HFFc6 (cell line): ENCODE data around the gene LAMC3. TPM values are rescaled to one million over a fixed set of nuclear protein-coding genes. Genes with fewer than 3 reads are reported as not detected.

ENCODE experiments used
- DNase-seq: peaks from one replicate; pipeline ENCODE4 v3.0.0-alpha.2; 2018
- H3K27ac Mint-ChIP-seq: 2 replicates; pipeline ENCODE4 v1.8.0; 2020; ENCODE audit warnings: mild to moderate bottlenecking, mixed read lengths
- H3K27me3 Mint-ChIP-seq: 2 replicates; pipeline ENCODE4 v1.8.0; 2021; ENCODE audit warnings: mild to moderate bottlenecking, moderate library complexity, mixed read lengths; ENCODE audit not compliant: insufficient read depth
- H3K36me3 Mint-ChIP-seq: 2 replicates; pipeline ENCODE4 v1.8.0; 2021; ENCODE audit warnings: low read depth, mixed read lengths
- H3K4me1 Mint-ChIP-seq: 2 replicates; pipeline ENCODE4 v1.8.0; 2020; ENCODE audit warnings: low read depth, mixed read lengths
- H3K4me3 Mint-ChIP-seq: 2 replicates; pipeline ENCODE4 v1.8.0; 2020; ENCODE audit warnings: mild to moderate bottlenecking, moderate library complexity, mixed read lengths
- H3K9me3 Mint-ChIP-seq: 2 replicates; pipeline ENCODE4 v1.8.0; 2020; ENCODE audit warnings: mild to moderate bottlenecking, mixed read lengths
- CTCF ChIP-seq: fragments of 200-600 bp; sonication (generic); IDR thresholded peaks from 2 replicates; pipeline ENCODE4 v1.5.0; 2021; ENCODE audit warnings: antibody characterized with exemption, mild to moderate bottlenecking
- total RNA-seq, 6 experiments: library from RNA; stranded (reverse); fragmentation: NEBNext Ultra II Directional; extraction: Animal tissue kit (Norgen Biotek cat#: 25700); gene quantifications; 2 replicates in 1 of 6; 3 replicates in 5 of 6; pipeline ENCODE4 v1.2.3, GENCODE V29; 2021

The LAMC3 gene
- total RNA-seq, 6 experiments from 2014 or later = not detected

GRCh38 chr9:130989891-130990290, 19.1 kb upstream of the LAMC3 start:
- no peak for DNase-seq
- Mint-ChIP-seq H3K4me1 (peaks cover 6% of the 10 kb centered on the region), H3K27ac (no peak overlapping the region), H3K27me3 (peaks cover 27% of the 10 kb centered on the region), H3K9me3 (no peaks in the 10 kb centered on the region), H3K4me3 (no peak overlapping the region), H3K36me3 (no peaks in the 10 kb centered on the region; the same call in 1 of the 2 replicates)
- no peak for TF ChIP-seq CTCF

DNA sequence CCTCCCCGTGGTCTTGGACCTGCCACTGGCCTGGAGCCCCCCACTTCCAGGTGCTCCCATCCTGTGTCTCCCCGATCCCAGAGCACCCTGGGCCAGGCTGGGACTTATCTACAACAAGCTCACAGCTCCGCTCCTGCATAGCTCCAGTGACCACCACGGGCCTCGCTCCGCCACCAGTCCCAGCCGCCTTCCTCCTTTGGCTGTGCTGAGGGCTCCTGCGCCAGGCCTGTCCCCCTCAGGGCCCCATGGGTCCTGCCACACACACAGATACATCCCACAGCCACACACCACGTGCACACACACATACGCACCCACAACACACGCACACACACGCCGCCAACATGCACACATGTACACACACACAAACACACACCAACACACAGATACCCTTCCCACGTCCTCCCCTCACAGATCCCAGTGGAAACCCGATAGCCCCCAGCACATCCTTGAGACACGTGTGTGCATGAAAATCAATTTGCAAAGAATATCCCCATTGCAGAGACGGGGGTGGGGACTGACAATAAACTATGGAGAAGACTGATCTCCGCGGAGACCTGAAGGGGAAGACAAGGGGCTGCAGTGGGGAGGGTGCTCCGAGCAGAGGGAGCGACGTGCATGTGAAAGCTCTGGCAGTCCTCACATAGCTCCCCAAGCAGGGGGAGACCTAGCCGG, 18.5 kb upstream of the LAMC3 start:
- no peak for TF ChIP-seq CTCF
- peaks cover 26% of the 10 kb centered on the region for H3K27me3 Mint-ChIP-seq
- H3K27ac Mint-ChIP-seq = no peak overlapping the region
- DNase-seq = no peak
- H3K9me3 Mint-ChIP-seq = no peaks in the 10 kb centered on the region
- H3K36me3 Mint-ChIP-seq = no peaks in the 10 kb centered on the region; the same call in 1 of the 2 replicates
- peaks cover 12% of the 10 kb centered on the region for H3K4me1 Mint-ChIP-seq
- H3K4me3 Mint-ChIP-seq = no peak overlapping the region

DNA sequence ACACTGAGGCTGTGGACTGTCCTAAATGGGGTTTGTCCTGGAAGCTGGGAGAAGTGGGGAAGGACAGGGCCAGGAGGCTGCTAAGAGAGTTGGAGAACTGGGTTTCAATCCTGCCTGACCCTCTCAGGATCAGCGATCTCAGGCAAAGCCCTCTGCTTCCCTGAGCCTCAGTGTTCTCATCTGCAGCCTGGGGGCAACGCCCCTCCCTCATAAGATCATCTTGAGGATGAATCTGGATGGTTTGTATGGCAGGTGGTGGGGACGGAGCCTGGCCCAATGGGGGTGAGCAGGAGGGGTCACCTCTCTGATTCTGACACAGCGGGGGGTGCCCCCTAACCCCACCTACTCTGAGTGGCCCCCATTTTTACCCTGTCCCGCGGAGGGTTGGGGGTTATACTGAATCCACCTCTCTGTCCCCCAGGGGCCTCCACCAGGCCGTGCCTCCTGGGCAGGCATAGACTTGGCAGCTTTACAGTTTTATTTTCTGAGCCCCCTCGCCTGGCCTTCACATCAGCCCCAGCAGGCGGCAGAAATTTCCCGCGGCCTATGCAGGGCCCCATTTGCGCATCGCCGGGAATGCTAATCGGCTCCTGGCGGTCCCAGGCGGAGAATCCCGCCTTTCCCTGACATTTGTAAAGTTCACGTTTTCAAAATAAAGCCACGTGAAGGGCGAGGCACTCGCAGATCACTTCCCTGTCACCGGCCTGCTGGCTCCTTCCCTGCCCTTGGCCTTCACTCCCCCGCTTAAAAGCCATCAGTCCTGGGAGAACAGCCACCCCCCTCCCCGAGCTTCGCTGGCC, 17.8 kb upstream of the LAMC3 start:
- no peak for DNase-seq
- TF ChIP-seq CTCF = no peak
- Mint-ChIP-seq H3K36me3 (no peaks in the 10 kb centered on the region; the same call in 1 of the 2 replicates), H3K4me1 (peaks cover 14% of the 10 kb centered on the region), H3K9me3 (no peaks in the 10 kb centered on the region), H3K27ac (no peak overlapping the region), H3K4me3 (no peak overlapping the region), H3K27me3 (peaks cover 24% of the 10 kb centered on the region)

- Mint-ChIP-seq H3K27me3 (peaks cover 19% of the 10 kb centered on the region), H3K4me1 (peaks cover 14% of the 10 kb centered on the region), H3K4me3 (no peak overlapping the region), H3K9me3 (no peaks in the 10 kb centered on the region), H3K36me3 (no peaks in the 10 kb centered on the region; the same call in 1 of the 2 replicates), H3K27ac (no peak overlapping the region)
- DNase-seq = no peak
- no peak for TF ChIP-seq CTCF
Measured at GRCh38 chr9:130991778-130992681, 16.9 kb upstream of the LAMC3 start.

GRCh38 chr9:130992682-130993032, 16.3 kb upstream of the LAMC3 start:
- no peaks in the 10 kb centered on the region for H3K9me3 Mint-ChIP-seq
- peaks cover 14% of the 10 kb centered on the region for H3K4me1 Mint-ChIP-seq
- H3K4me3 Mint-ChIP-seq = no peak overlapping the region
- peaks cover 17% of the 10 kb centered on the region for H3K27me3 Mint-ChIP-seq
- no peak overlapping the region for H3K27ac Mint-ChIP-seq
- no peaks in the 10 kb centered on the region; the same call in 1 of the 2 replicates for H3K36me3 Mint-ChIP-seq
- DNase-seq = no peak
- TF ChIP-seq CTCF = no peak
